Cardiac muscle cell (in vitro differentiated cells and primary cell): Measurements from ENCODE around the gene GHRH. TPM values are rescaled to one million over a fixed set of nuclear protein-coding genes. Genes with fewer than 3 reads are reported as not detected.

Source experiments
- DNase-seq, 2 donors: peaks; one replicate each; pipeline versions ENCODE4 v3.0.0 to v3.0.0-alpha.2; 2010 to 2017; ENCODE audit warnings: low read depth in 1 of 2, low spot score in 1 of 2
- H3K27ac ChIP-seq: fragments of 200-600 bp; sonication (generic); 2 replicates; pipeline ENCODE4 v1.5.1; 2016
- H3K27me3 ChIP-seq: fragments of 200-600 bp; sonication (generic); 2 replicates; pipeline ENCODE4 v1.6.0; 2016; ENCODE audit warnings: control low read depth
- H3K36me3 ChIP-seq: fragments of 200-600 bp; sonication (generic); 2 replicates; pipeline ENCODE4 v1.5.1; 2016; ENCODE audit warnings: control low read depth
- H3K4me1 ChIP-seq: fragments of 200-600 bp; sonication (generic); 2 replicates; pipeline ENCODE4 v1.8.1; 2017; ENCODE audit warnings: low read depth, mild to moderate bottlenecking, mixed run types
- H3K4me3 ChIP-seq: fragments of 200-600 bp; sonication (generic); 2 replicates; pipeline ENCODE4 v1.5.1; 2016; ENCODE audit warnings: mild to moderate bottlenecking
- H3K9me3 ChIP-seq: fragments of 200-600 bp; sonication (generic); 2 replicates; pipeline ENCODE4 v1.5.1; 2017; ENCODE audit warnings: low read depth, mild to moderate bottlenecking, control low read depth
- CTCF ChIP-seq: IDR thresholded peaks from 2 replicates; pipeline ENCODE4 v1.5.1; 2012; ENCODE audit warnings: low read depth, mild to moderate bottlenecking, low read length
- polyA plus RNA-seq: library from polyadenylated mRNA; unstranded; fragments of >200 nt; fragmentation: Nextera tagmentation; extraction: Ambion mirVana; gene quantifications from 2 replicates; pipeline ENCODE4 v1.2.1, GENCODE V29; 2016
- total RNA-seq: library from RNA; depleted of rRNA; stranded (reverse); fragments of >200 nt; gene quantifications from 2 replicates; pipeline ENCODE4 v1.2.3, GENCODE V29; 2016

GHRH gene
- total and polyA plus RNA-seq, 2 experiments from 2014 or later, result 0.34 to 1.1 TPM

GRCh38 chr20:37230200-37230599 is 31.4 kb downstream of the GHRH start:
- no peak for TF ChIP-seq CTCF
- Histone ChIP-seq H3K4me1 (peaks cover 15% of the 10 kb centered on the region), H3K27me3 (no peaks in the 10 kb centered on the region), H3K9me3 (no peaks in the 10 kb centered on the region), H3K4me3 (no peak overlapping the region), H3K36me3 (peaks cover 75% of the 10 kb centered on the region), H3K27ac (no peak overlapping the region)
- no peak for DNase-seq

GRCh38 chr20:37229357-37229756 is 32.3 kb downstream of the GHRH start:
- H3K27ac ChIP-seq, result no peak overlapping the region
- H3K4me1 ChIP-seq, result peaks cover 22% of the 10 kb centered on the region
- H3K4me3 ChIP-seq, result no peak overlapping the region
- H3K9me3 ChIP-seq, result no peaks in the 10 kb centered on the region
- TF ChIP-seq CTCF, result no peak
- H3K27me3 ChIP-seq, result no peaks in the 10 kb centered on the region
- peaks cover 75% of the 10 kb centered on the region for H3K36me3 ChIP-seq
- no peak for DNase-seq

GRCh38 chr20:37228656-37229055 is 33.0 kb downstream of the GHRH start:
- Histone ChIP-seq H3K36me3 (peaks cover 72% of the 10 kb centered on the region), H3K4me3 (no peak overlapping the region), H3K27ac (peak overlapping the region; percentile 27), H3K27me3 (no peaks in the 10 kb centered on the region), H3K9me3 (no peaks in the 10 kb centered on the region), H3K4me1 (peaks cover 29% of the 10 kb centered on the region)
- DNase-seq, result no peak
- no peak for TF ChIP-seq CTCF

GRCh38 chr20:37228082-37228481 is 33.5 kb downstream of the GHRH start:
- peak overlapping the region; percentile 27 for H3K27ac ChIP-seq
- peaks cover 67% of the 10 kb centered on the region for H3K36me3 ChIP-seq
- no peak for TF ChIP-seq CTCF
- no peak overlapping the region for H3K4me3 ChIP-seq
- no peaks in the 10 kb centered on the region for H3K9me3 ChIP-seq
- no peak for DNase-seq
- peaks cover 34% of the 10 kb centered on the region for H3K4me1 ChIP-seq
- no peaks in the 10 kb centered on the region for H3K27me3 ChIP-seq

- no peak for TF ChIP-seq CTCF
- peaks cover 40% of the 10 kb centered on the region for H3K4me1 ChIP-seq
- peak overlapping the region; percentile 25 for H3K27ac ChIP-seq
- H3K27me3 ChIP-seq, result no peaks in the 10 kb centered on the region
- peak in 1 of 2 donors; percentile 73 for DNase-seq
- peaks cover 56% of the 10 kb centered on the region for H3K36me3 ChIP-seq
- no peak overlapping the region for H3K4me3 ChIP-seq
- no peaks in the 10 kb centered on the region for H3K9me3 ChIP-seq
These were observed 34.7 kb downstream of the GHRH start for GRCh38 chr20:37226889-37227288.

- peaks cover 40% of the 10 kb centered on the region for H3K4me1 ChIP-seq
- no peaks in the 10 kb centered on the region for H3K27me3 ChIP-seq
- TF ChIP-seq CTCF, result no peak
- no peaks in the 10 kb centered on the region for H3K9me3 ChIP-seq
- no peak for DNase-seq
- peaks cover 43% of the 10 kb centered on the region for H3K36me3 ChIP-seq
- no peak overlapping the region for H3K4me3 ChIP-seq
- H3K27ac ChIP-seq, result peak overlapping the region; percentile 74
These were observed 36.5 kb downstream of the GHRH start for GRCh38 chr20:37225146-37225545.
